PC-9 (cell line): ENCODE measurements around the gene RPL15. TPM values are rescaled to one million over a fixed set of nuclear protein-coding genes. Genes with fewer than 3 reads are reported as not detected.
A peak's percentile ranks its signal among the peaks of the same experiment; 100 is the strongest.

Experiments
- BruUV-seq: library from RNA; stranded (reverse); fragments of 400-500 nt; replicated peaks from 2 replicates; lab custom pipeline; 2021; lab: Mats Ljungman, UMichigan
- CTCF ChIA-PET: fragments of 300-600 bp; sonication (Branson Sonifier 250); formaldehyde crosslinking; loops from one replicate; lab custom pipeline; 2022; ENCODE audit warnings: antibody characterized with exemption; lab: Charles Lee
- POLR2A ChIA-PET: fragments of 300-600 bp; sonication (Branson Sonifier 250); formaldehyde crosslinking; loops from one replicate; lab custom pipeline; 2022; ENCODE audit warnings: antibody characterized with exemption; ENCODE audit not compliant: unreplicated experiment; lab: Charles Lee
- DNase-seq, 2 experiments: peaks; one replicate each; pipeline versions ENCODE4 v3.0.0 to v3.0.0-alpha.2; 2015 to 2022; ENCODE audit warnings: mixed read lengths in 1 of 2
- H2AFZ ChIP-seq: fragments of 200-600 bp; sonication (generic); 2 replicates; pipeline ENCODE4 v1.8.1; 2017; ENCODE audit warnings: antibody characterized with exemption
- H3F3A ChIP-seq: fragments of 200-600 bp; sonication (generic); 2 replicates; pipeline ENCODE4 v1.8.1; 2017; ENCODE audit warnings: antibody characterized with exemption, mild to moderate bottlenecking, low read depth; ENCODE audit not compliant: insufficient read depth
- H3K27ac ChIP-seq: fragments of 200-600 bp; sonication (generic); 2 replicates; pipeline ENCODE4 v1.6.1; 2016; ENCODE audit warnings: mixed run types
- H3K27me3 ChIP-seq: fragments of 200-600 bp; sonication (generic); 2 replicates; pipeline ENCODE4 v1.6.1; 2016; ENCODE audit warnings: low read depth, mixed run types; ENCODE audit not compliant: insufficient read depth
- H3K36me3 ChIP-seq: fragments of 200-600 bp; sonication (generic); 2 replicates; pipeline ENCODE4 v1.6.1; 2016; ENCODE audit warnings: low read depth, mixed run types
- H3K4me1 ChIP-seq: fragments of 200-600 bp; sonication (generic); replicated peaks from 2 replicates; pipeline ENCODE4 v1.6.1; 2016; ENCODE audit warnings: mixed run types; ENCODE audit not compliant: insufficient read depth
- H3K4me2 ChIP-seq: fragments of 200-600 bp; sonication (generic); 2 replicates; pipeline ENCODE4 v1.6.1; 2017; ENCODE audit warnings: mixed run types
- H3K4me3 ChIP-seq: fragments of 200-600 bp; sonication (generic); 2 replicates; pipeline ENCODE4 v1.6.1; 2016; ENCODE audit warnings: mixed run types
- H3K79me2 ChIP-seq: fragments of 200-600 bp; sonication (generic); 2 replicates; pipeline ENCODE4 v1.6.1; 2017; ENCODE audit warnings: low read depth, mixed run types
- H3K9me2 ChIP-seq: fragments of 200-600 bp; sonication (generic); 2 replicates; pipeline ENCODE4 v1.8.1; 2017; ENCODE audit warnings: mild to moderate bottlenecking; ENCODE audit not compliant: insufficient read depth
- H3K9me3 ChIP-seq: fragments of 200-600 bp; sonication (generic); 2 replicates; pipeline ENCODE4 v1.8.1; 2016; ENCODE audit warnings: low read depth; ENCODE audit not compliant: insufficient read depth
- H4K20me1 ChIP-seq: fragments of 200-600 bp; sonication (generic); 2 replicates; pipeline ENCODE4 v1.8.1; 2017; ENCODE audit not compliant: insufficient read depth
- EZH2 ChIP-seq: fragments of 200-600 bp; sonication (generic); IDR thresholded peaks from 2 replicates; pipeline ENCODE4 v1.8.0; 2017; ENCODE audit warnings: antibody characterized with exemption, low read depth
- intact Hi-C: fragments of 100-400 bp; cut with micrococcal nuclease; formaldehyde crosslinking; loops from one replicate; pipeline ENCODE4 v1.10.0; 2022; ENCODE audit not compliant: unreplicated experiment
- total RNA-seq: library from RNA; stranded (reverse); gene quantifications from 2 replicates; pipeline ENCODE4 v1.2.3, GENCODE V29; 2021
- TF ChIP-seq, protein P1 (sequence below): fragments of 200-600 bp; sonication (generic); conservative IDR thresholded peaks from 2 replicates; pipeline ENCODE4 v1.6.1; 2017; ENCODE audit warnings: mixed run types, antibody characterized with exemption, mild to moderate bottlenecking, moderate library complexity

The RPL15 gene
- total RNA-seq, 1 experiment from 2014 or later: 1,784 TPM

- intact Hi-C loops: no loop called here
- no peaks in the 10 kb centered on the region for H3K9me3 ChIP-seq
- H3K27me3 ChIP-seq: no peaks in the 10 kb centered on the region
- no peak overlapping the region for H3K4me2 ChIP-seq
- POLR2A ChIA-PET: no interaction called here
- no peaks in the 10 kb centered on the region for H3K9me2 ChIP-seq
- H4K20me1 ChIP-seq: peaks cover 35% of the 10 kb centered on the region
- H3F3A ChIP-seq: peaks cover 41% of the 10 kb centered on the region
- peaks cover 93% of the 10 kb centered on the region for H3K79me2 ChIP-seq
- no peak for DNase-seq
- TF ChIP-seq, protein P1, sequence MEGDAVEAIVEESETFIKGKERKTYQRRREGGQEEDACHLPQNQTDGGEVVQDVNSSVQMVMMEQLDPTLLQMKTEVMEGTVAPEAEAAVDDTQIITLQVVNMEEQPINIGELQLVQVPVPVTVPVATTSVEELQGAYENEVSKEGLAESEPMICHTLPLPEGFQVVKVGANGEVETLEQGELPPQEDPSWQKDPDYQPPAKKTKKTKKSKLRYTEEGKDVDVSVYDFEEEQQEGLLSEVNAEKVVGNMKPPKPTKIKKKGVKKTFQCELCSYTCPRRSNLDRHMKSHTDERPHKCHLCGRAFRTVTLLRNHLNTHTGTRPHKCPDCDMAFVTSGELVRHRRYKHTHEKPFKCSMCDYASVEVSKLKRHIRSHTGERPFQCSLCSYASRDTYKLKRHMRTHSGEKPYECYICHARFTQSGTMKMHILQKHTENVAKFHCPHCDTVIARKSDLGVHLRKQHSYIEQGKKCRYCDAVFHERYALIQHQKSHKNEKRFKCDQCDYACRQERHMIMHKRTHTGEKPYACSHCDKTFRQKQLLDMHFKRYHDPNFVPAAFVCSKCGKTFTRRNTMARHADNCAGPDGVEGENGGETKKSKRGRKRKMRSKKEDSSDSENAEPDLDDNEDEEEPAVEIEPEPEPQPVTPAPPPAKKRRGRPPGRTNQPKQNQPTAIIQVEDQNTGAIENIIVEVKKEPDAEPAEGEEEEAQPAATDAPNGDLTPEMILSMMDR: no peak
- no peak for TF ChIP-seq EZH2
- CTCF ChIA-PET: no interaction called here
- H3K36me3 ChIP-seq: peaks cover 12% of the 10 kb centered on the region
- peaks cover 25% of the 10 kb centered on the region for H3K4me1 ChIP-seq
- H2AFZ ChIP-seq: no peak overlapping the region
- H3K27ac ChIP-seq: no peak overlapping the region
- BruUV-seq: no TSS peak
- H3K4me3 ChIP-seq: no peak overlapping the region
These were observed 34.4 kb upstream of the RPL15 start for GRCh38 chr3:23882487-23882918.

- peaks cover 35% of the 10 kb centered on the region for H4K20me1 ChIP-seq
- H3K27ac ChIP-seq: peak overlapping the region; percentile 87
- intact Hi-C loops: no loop called here
- no peak for DNase-seq
- no peak overlapping the region for H3K4me3 ChIP-seq
- H3F3A ChIP-seq: peaks cover 60% of the 10 kb centered on the region
- ChIA-PET POLR2A (interaction anchor here (0.7 kb wide), 1 partner anchor 1783 kb away, joined by 9 read pairs; no protein-coding TSS in a partner anchor), CTCF (interaction anchor here (0.6 kb wide), 1 partner anchor 171 kb away, joined by 3 read pairs; no protein-coding TSS in a partner anchor)
- no peaks in the 10 kb centered on the region for H3K9me2 ChIP-seq
- no TSS peak for BruUV-seq
- TF ChIP-seq EZH2: no peak
- TF ChIP-seq, protein P1: 0 out of 2 replicates have a peak, but pooled peaks have one; percentile 31
- H3K9me3 ChIP-seq: no peaks in the 10 kb centered on the region
- H3K4me2 ChIP-seq: peak overlapping the region; percentile 33
- H3K27me3 ChIP-seq: no peaks in the 10 kb centered on the region
- H3K36me3 ChIP-seq: peaks cover 11% of the 10 kb centered on the region
- H2AFZ ChIP-seq: no peak overlapping the region
- peaks cover 27% of the 10 kb centered on the region for H3K4me1 ChIP-seq
- H3K79me2 ChIP-seq: peaks cover 91% of the 10 kb centered on the region
These were observed 32.5 kb upstream of the RPL15 start for GRCh38 chr3:23884481-23884880.

GRCh38 chr3:23885210-23885609 lies 31.7 kb upstream of the RPL15 start:
- POLR2A ChIA-PET: interaction anchor here (0.7 kb wide), 1 partner anchor 145 kb away, joined by 6 read pairs; no protein-coding TSS in a partner anchor
- H4K20me1 ChIP-seq: peaks cover 34% of the 10 kb centered on the region
- H3K27me3 ChIP-seq: no peaks in the 10 kb centered on the region
- no peak overlapping the region; the same call in 1 of the 2 replicates for H3K4me2 ChIP-seq
- peak in 1 of 2 experiments; percentile 83 for DNase-seq
- no TSS peak for BruUV-seq
- H3K36me3 ChIP-seq: peaks cover 16% of the 10 kb centered on the region
- peaks cover 65% of the 10 kb centered on the region for H3F3A ChIP-seq
- H3K9me2 ChIP-seq: no peaks in the 10 kb centered on the region
- no peak overlapping the region for H3K4me3 ChIP-seq
- H3K9me3 ChIP-seq: no peaks in the 10 kb centered on the region
- H3K4me1 ChIP-seq: peaks cover 28% of the 10 kb centered on the region
- no peak overlapping the region for H2AFZ ChIP-seq
- intact Hi-C loops: loop anchor here (5.0 kb wide), 3 partner anchors 182 to 797 kb away; no protein-coding TSS in a partner anchor
- TF ChIP-seq EZH2: no peak
- TF ChIP-seq, protein P1: no peak
- peaks cover 92% of the 10 kb centered on the region for H3K79me2 ChIP-seq
- H3K27ac ChIP-seq: peak overlapping the region; percentile 87
- CTCF ChIA-PET: interaction anchor here (0.6 kb wide), 1 partner anchor 573 kb away, joined by 5 read pairs; no protein-coding TSS in a partner anchor
